Central memory CD4-positive, alpha-beta T cell (primary cell): ENCODE results near the gene SFXN5.

Experiments
- DNase-seq: peaks from one replicate; pipeline ENCODE4 v3.0.0; 2022

Gene SFXN5

DNA sequence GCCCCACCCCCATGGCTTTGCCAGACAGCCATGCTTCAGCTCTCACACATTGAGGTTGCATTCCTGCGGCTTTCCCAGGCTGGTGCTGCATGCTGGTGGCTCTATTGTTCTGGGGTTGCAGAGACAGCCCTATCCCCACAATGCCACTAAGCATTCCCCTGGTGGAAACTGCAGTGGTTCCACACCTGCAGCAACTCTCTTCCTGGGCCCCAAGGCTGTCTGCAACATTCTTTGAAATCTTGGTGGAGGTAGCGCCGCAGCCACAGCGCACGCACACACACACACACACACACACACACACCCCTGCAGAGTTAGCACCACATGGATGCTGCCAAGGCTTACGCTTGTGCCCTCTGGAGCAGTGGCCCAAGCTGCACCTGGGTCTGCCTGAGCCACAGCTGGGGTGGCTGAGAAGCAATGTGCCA is 21.4 kb downstream of the SFXN5 start:
- DNase-seq, result no peak

DNA sequence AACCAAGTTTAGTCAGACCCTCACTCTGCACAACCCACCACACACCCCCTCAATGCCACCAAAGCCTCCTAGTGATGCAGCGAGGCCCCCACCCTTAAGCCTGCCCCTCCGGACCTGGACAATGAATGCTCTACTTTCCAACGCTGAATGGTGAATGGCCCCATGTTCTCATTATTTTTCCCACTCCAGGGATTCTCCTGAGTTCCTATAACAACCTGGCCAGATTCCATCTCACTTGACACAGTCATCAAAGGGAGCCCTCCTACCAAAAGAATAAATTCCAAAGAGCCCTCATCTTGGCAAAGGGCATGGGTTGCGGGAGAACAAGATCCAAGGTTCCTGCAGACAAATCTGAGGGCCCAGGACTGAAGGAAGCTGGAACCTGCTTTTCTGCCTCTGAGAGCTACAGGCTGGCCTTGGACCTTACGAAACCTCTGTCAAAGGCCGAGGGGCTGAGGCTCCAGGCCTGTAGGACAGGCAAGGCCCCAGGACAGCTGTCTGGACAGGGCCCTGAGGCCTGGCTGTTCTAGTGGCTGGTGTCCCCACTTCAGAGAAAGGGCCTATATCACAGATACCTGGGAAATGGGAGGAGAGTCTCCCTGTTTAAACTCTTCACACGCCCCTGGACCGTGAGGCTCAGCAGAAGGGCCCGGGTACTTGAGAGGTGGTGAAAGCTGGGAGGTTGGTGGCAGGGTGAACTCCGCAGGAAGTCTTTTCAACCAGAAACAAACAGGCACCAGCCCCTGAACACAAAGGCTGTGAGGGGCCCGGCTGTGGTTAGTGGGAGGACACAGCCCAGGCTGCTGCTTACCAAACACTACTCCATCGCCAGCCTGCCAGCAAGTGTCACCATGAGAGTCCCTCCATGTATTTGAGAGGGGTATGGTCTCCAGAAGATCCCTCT is 27.3 kb downstream of the SFXN5 start:
- DNase-seq, result no peak

GRCh38 chr2:73043276-73043675 is 28.2 kb downstream of the SFXN5 start:
- DNase-seq, result no peak

- no peak for DNase-seq
These were observed 33.4 kb downstream of the SFXN5 start for GRCh38 chr2:73037947-73038585.

- DNase-seq, result no peak
These were observed 34.7 kb downstream of the SFXN5 start for GRCh38 chr2:73036766-73037165.

- no peak for DNase-seq
These were observed 35.4 kb downstream of the SFXN5 start for GRCh38 chr2:73035899-73036711.

GRCh38 chr2:73034661-73035375 is 36.7 kb downstream of the SFXN5 start:
- no peak for DNase-seq

DNA sequence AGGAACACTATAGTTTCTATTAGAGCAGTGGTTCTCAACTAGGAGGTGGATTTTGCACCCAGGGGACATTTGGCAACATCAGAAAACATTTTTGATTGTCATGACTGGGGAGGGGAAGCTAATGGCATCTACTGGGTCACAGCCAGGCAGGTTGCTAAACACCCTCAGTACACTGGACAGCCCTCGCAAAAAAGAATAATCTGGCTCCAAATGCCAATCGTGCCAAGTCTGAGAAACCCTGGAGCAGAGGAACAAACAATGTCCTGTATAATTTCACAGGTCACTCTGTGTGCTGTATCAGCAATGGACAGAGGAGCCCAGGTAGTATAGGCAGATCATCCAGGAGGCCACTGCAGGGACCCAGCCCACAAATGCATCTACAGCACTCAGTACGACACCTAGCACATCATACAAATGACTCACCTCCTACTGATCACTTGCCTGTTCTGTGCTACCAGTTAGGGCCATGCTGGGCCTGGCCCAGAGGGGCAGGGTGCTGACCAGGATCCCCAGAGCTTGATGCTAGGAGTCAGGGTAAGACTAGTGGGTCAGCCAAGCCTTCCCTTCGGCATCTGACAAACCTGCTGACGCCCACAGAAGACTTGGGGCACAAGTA is 37.6 kb downstream of the SFXN5 start:
- DNase-seq, result no peak

- DNase-seq, result no peak
These were observed 38.3 kb downstream of the SFXN5 start for GRCh38 chr2:73033142-73033765.

DNA sequence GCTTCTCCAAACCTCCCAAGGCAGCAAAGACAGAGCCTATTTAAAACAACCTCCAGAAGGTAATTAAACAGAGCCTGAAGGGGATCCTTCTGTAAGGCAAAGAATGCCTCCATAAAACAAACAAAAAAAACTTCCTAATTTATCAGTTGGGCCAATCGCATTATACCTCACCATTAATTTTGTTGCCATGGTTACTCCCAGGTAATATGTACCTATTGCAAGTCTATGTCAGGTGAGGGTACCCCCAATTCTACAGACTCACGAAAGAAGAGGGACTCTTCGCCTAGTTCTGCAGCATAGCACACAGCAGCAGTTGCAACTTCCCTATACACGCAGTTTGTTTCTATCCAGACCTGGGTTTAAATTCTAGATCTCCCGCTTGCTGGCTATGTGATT is 38.8 kb downstream of the SFXN5 start:
- no peak for DNase-seq

DNA sequence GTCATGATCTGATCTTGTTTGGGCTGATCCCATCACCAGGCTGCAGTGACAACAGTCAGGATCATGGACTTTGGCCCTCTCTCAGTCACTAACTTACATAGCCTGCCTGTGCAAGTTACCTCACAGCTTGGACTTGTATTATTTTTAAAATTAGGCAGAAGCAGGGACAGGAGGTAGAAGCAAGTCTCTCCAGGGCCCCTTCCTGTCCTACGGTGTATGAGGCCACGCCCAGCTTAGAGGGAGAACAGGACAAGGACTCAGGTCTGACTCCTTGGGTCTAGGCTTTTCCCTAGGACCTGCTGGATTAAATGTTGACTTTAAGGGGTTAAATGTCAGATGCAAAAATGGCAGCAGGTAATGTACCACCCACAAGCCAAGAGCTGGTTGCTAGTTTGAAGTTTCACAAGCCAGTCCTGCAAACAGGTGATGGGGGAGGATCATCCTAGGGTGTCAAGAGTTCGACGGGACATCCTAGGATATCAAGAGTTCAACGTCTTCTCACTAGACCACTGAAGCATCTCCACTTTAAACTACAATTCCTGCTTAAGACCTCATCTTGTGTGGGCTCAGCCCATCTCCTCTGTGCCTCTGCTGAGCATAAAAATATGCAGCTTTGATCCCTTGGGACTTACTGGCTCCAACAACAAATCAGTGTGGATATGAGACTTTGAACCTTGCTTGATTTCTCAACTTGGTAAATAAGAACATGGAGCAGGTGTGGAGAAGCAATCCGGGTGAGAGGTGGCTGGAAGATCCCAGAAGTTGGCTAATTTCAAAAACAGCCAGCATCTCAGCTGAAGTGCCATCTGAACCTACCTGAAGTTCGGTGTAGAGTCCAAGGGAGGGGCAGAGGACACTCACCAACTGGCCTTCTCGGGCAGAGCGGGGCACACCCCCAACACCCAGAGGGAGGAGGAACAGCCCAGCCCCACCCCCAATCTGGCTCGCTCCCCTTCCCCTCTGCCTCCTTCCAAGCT is 39.5 kb downstream of the SFXN5 start:
- no peak for DNase-seq

DNA sequence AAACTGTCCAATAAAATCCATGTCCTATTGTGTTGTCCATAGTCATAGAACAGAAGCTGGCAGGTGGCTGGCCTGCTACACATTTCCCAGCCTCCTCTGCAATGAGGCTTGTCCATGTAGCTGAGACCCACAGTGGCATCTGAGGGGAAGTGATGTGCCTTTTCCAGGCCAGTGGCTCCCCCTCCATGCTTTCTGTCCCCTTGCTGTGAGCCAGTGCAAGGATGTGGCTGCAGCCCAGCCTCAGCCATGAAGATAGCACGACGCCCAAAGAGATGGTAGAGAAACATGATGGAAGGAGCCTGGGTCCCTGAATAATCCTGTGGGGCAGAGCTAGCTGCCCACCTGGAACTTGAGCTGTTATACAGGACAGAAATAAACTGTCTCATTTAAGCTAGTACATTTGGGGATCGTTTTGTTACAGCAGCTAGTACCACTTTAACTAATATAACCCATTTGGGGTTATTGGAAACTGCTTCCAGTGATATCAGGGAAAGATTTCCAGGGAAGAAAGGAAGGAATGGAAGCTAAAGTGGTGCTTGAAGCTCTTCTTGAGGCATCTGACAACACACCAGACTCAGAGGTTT is 40.3 kb downstream of the SFXN5 start:
- DNase-seq, result no peak

DNA sequence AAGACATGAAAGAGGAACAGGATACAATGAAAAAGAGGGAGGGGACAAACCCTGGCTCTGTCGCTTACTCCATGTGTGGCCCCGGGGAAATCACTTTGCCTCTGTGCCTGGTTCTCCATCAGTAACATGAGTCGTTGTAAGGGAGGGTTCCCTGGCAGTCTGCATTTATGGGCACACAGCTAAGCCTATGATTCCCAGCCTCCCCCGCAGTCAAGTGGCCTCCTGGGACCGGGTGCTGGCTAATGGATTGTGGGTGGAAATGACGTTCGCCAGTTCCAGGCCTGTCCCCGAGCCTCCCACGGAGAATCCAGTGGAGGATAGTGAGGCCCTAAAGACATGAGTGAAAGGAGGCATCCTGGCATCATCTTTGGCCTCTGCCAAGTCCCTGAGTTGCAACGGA is 42.7 kb downstream of the SFXN5 start:
- DNase-seq, result no peak

- DNase-seq, result no peak
These were observed 44.2 kb downstream of the SFXN5 start for GRCh38 chr2:73027340-73027739.

DNA sequence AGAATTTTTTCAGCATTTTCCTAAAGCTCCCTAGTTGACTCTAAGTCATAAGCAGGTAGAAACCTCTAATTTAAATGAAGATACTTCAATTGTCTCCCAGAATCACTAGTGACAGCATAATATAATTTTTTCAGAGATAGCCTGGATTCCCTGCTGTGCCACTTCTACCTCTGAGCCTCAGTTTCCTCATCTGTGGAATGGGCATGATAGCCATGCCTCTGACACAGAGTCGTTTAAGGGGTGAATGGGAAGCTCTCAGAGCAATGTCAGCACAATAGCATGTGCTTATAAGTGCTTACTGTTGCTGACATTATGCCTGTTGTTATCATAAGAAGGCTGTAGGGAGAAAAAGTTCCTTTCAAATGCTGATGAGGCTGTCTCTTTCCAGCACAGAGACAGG is 48.0 kb downstream of the SFXN5 start:
- DNase-seq, result no peak

DNA sequence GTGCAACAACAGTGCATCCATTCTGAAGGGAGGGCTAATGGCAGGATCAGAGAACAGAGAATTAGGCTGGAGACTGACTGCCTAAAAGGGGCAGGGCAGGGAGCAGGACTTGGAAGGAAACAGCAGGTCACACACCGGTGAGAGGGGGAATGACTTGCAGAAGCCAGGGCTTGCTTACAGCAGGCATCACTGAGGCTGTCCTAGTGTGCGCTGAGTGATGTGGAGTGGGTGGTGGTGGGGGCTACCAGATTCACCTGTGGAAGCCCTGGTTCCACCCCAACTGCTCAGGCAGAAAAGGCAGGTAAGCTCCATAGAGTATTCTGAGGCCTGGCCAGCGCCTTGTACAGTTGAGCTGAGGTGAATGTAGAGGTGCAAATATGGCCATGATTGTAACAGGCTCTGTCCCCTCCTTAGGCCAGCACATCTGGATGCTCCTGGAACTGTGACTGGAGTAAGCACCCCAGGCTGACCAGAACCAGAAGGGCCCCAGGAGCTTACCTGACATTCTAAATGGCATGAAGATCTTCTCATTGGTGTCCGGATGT is 49.4 kb downstream of the SFXN5 start:
- no peak for DNase-seq

DNA sequence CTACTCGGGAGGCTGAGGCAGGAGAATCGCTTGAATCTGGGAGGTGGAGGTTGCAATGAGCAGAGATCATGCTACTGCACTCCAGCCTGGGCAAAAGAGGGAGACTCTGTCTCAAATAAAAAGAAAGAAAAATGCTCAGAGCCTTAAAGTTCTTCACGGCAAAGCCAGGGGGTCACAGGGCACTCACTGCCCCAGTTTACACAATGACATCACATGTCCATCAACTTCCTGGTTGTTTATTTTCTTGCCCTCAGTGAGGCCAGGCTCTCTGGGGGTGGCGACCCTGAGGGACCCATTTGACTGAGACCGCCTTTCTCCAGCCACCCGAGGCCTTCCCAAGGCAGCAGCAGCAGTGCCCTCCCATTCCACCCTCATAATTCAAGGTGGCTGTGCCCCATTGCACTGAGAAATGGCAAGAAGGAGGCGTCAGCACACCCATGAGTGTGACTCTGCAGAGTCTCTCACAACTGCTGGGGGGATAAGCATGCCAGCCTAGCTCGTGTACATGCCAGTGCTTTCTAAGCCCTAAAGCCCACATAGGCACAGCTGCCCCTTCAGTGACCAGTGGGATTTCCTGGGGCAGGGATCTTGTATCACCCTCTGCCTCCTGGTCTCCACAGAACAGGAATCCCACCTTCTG is 50.0 kb downstream of the SFXN5 start:
- no peak for DNase-seq

DNA sequence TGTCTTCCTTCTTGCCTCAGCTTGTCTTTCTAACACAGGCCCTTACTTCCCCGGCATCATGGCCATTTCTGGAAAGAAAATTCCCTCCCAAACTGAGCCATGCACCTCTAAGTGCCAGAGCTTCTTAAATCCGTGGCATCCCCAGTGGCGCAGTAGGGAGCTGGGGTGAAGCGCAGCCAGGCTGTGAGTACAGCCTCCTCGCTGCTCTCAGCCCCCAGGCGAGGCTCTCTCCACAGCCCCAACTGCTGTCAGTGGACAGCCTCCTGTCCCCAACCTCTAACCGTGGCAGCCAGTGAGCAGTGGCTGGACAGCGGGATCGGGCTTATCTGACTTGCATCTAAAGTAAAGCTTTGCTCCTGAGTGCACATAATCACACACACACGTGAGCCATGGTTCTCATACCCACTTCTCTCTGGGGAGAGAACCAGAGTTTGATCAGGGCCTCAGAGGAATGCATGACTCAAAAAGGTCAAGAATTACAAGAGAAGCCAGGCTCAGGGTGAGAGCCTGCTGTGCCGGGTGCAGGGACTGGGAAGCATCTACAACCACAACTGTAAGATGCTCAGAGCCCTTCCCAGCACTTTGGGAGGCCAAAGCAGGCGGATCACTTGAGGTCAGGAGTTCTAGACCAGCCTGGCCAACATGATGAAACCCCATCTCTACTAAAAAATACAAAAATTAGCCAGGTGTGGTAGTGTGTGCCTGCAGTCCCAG is 50.7 kb downstream of the SFXN5 start:
- DNase-seq, result no peak

- DNase-seq, result no peak
These were observed 51.2 kb downstream of the SFXN5 start for GRCh38 chr2:73020306-73020656.
